Endometrial microvascular endothelial cells (primary cell): ENCODE data around the gene ADAP2. TPM values are rescaled to one million over a fixed set of nuclear protein-coding genes. Genes with fewer than 3 reads are reported as not detected.

Experiments used
- in situ Hi-C: cut with HindIII; loops from 2 replicates; pipeline ENCODE4 v1.10.0; 2017; ENCODE audit warnings: low sequenced_read_pairs, low pct_unique_long_range_greater_than_20kb; ENCODE audit errors: inconsistent ontology term
- total RNA-seq: library from RNA; depleted of rRNA; stranded (reverse); fragments of >200 nt; gene quantifications from one replicate; pipeline ENCODE4 v1.2.3, GENCODE V29; 2015; ENCODE audit errors: inconsistent ontology term

ADAP2 gene
- total RNA-seq, 1 donor from 2014 or later, result not detected

DNA sequence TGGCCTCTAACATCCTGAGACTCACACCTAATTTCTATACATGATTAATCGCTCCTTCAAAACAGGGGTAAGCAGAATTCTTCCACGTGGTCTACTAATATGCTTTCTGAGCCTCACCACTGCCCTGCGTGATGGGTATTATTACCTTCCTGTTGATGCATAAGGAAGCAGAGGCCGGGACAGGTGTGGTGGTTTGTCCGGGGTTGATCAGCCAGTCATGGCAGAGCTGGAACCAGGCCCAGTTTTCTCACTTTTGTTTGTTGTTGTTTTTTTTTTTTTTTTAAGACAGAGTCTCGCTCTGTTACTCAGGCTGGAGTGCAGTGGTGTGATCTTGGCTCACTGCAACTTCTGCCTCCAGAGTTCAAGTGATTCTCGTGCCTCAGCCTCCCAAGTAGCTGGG, 80.3 kb downstream of the ADAP2 start:
- in situ Hi-C loops, result no loop called here

DNA sequence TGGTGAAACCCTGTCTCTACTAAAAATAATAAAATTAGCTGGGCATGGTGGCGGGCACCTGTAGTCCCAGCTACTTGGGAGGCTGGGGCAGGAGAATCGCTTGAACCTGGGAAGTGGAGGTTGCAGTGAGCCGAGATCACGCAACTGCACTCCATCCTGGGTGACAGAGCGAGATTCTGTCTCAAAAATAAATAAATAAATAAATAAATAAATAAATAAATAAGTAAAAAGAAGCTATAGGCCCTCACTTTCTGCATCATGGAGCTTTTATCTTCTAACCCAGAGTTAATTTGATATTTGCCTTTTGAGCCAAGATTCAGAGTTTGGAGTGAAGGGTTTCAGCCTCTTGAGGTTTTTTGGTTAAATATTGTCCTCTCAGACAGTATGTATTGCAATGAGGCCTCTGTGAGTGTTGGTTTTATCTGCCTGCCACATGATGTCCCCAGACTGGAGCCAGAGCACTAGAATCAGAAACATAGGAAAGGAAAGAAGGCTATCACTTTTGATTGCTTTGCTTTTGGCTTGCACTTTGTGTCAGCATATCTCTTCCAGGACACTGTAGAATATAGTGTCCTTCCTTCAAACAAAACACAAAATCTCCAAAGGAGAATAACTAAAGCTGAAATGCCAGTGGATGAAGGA, 81.6 kb downstream of the ADAP2 start:
- in situ Hi-C loops, result no loop called here

DNA sequence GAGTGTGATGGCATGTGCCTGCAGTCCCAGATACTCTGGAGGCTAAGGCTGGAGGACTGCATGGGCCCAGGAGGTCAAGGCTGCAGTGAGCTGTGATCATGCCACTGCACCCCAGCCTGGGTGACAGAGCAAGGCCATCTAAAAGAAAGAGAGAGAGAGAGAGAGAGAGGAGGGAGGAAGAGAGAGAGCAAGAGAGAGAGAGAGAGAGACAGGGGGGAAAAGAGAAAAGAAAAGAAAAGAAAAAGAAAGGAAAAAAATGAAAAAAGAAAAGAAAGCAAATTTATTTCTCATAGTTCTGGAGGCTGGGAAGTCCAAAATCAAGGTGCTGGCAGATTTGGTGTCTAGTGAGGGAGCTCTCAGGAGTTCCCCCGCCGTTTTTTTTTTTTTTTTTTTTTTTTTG, 82.4 kb downstream of the ADAP2 start:
- in situ Hi-C loops, result no loop called here

DNA sequence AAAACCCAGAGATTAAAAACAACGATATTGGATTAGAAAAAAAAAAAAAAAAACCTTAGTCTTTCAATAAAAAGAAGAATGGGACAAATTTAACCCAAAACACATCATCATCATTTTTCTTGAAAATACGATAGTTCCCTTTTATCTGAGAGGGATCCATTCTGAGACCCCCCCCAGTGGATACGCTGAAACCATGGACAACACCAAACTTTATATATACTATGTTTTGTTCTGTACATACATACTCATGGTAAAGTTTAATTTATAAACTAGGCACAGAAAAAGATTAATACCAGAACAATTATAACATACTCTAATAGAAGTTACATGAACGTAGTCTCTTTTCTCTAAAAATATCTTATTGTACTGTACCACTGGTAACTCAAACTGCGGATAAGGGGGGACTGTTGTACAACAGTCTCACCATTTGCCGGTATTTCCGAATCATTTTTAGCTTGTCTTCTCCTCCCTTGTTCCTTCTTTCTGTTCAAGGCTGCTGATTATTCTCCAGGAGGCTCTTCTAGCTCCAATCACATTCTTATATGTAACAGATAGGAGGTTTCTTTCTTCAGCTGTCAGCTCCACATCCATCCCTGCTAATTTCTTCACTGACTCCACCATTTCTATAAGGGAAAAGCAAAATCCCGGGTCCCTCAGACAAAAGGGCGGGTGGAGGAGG, 86.1 kb downstream of the ADAP2 start:
- in situ Hi-C loops, result no loop called here

DNA sequence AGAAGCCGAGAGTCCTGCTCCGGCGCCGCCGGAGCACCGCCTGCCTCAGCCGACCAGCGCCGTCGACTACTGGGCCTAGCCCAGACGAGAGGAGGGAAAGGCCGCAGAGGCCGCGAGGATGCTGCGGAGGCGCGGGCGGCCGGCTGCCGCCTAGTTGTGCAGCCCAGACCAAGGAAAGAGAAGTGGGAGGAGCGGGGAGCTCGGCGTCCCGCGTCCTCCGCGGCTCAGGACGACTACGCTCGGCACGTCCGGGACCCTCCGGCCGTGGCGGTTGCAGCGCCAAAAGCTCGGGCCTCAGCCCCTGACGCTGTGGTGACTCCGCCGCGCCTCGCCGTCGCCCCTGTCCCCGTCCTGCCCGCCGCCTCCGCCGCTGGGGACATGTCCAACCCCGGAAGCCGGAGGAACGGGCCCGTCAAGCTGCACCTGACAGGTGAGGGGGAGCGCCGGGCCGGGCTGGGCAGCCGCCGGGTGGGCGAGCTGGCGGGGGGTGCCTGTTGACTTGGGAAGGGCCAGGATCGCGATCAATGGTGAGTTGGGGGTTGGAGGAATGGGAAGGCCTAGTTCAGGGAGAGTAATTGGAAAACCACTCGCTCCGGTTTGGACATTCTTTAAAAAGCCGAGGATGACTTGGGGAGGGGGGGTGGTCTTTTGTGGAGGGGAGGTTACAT, 86.8 kb downstream of the ADAP2 start:
- in situ Hi-C loops, result no loop called here

Other genes with a start within 250 kb of the ADAP2 start
- 23.1 TPM for gene CRLF3, start 97.3 kb upstream of the ADAP2 start, total RNA-seq
- gene ATAD5, start 90.0 kb upstream of the ADAP2 start, total RNA-seq, result 5.9 TPM
- gene TEFM, start 15.7 kb upstream of the ADAP2 start, total RNA-seq, result 11.4 TPM
- 10.3 TPM for gene RNF135, start 49.1 kb downstream of the ADAP2 start, total RNA-seq
- gene NF1, start 173.0 kb downstream of the ADAP2 start, total RNA-seq, result 13.0 TPM